Body of pancreas (tissue), 4 donors: ENCODE results near the gene ETS2. TPM values are rescaled to one million over a fixed set of nuclear protein-coding genes. Genes with fewer than 3 reads are reported as not detected.

ENCODE experiments used
- ATAC-seq: fragments of 150-250 bp; one replicate; pipeline ENCODE4 v1.9.1; 2016
- DNase-seq, 4 donors: peaks; one replicate each; pipeline ENCODE4 v3.0.0-alpha.2; 2019
- H3K27ac ChIP-seq, 4 donors: fragments of 200-600 bp; sonication (generic); 1 replicate in 3 of 4; 2 replicates in 1 of 4; pipeline versions ENCODE4 v1.5.1 to v1.6.1; 2016 to 2019; ENCODE audit warnings: mild to moderate bottlenecking in 1 of 4, mixed read lengths in 1 of 4, moderate library complexity in 1 of 4
- H3K27me3 ChIP-seq, 2 donors: fragments of 200-600 bp; sonication (generic); one replicate each; pipeline ENCODE4 v1.6.0; 2016; ENCODE audit warnings: mild to moderate bottlenecking in 1 of 2
- H3K36me3 ChIP-seq, 2 donors: fragments of 200-600 bp; sonication (generic); replicated peaks in 1 of 2; 2 replicates each; pipeline ENCODE4 v1.5.1; 2016; ENCODE audit warnings: low read depth in 2 of 2; ENCODE audit not compliant: insufficient read depth in 1 of 2
- H3K4me1 ChIP-seq: fragments of 200-600 bp; sonication (generic); one replicate; pipeline ENCODE4 v1.6.0; 2016
- H3K4me3 ChIP-seq, 2 donors: fragments of 200-600 bp; sonication (generic); 1 replicate in 1 of 2; 2 replicates in 1 of 2; pipeline ENCODE4 v1.5.1; 2016 to 2019
- H3K9me3 ChIP-seq, 3 donors: fragments of 200-600 bp; sonication (generic); 1 replicate in 2 of 3; 2 replicates in 1 of 3; pipeline ENCODE4 v1.5.1; 2016
- POLR2A ChIP-seq, 3 donors: fragments of 450-650 bp; IDR thresholded peaks; one replicate each; pipeline ENCODE4 v1.6.1; 2016; ENCODE audit warnings: antibody characterized with exemption in 3 of 3, mild to moderate bottlenecking in 2 of 3
- WGBS, 2 donors: methylation state at CpG; one replicate each; pipeline ENCODE4 v1.1.5; 2017; 5-methylcytosine and 5-hydroxymethylcytosine counted together
- intact Hi-C: fragments of 100-400 bp; cut with DNase I; formaldehyde crosslinking; loops from one replicate; pipeline ENCODE4 v1.15.1; 2023
- total RNA-seq, 2 donors: library from RNA; depleted of rRNA; stranded (reverse); fragments of >200 nt; gene quantifications; one replicate each; pipeline ENCODE4 v1.1.0, GENCODE V29; 2016
- TF ChIP-seq, protein P1 (sequence below), 7 experiments: fragments of 450-650 bp in 4 of 7; fragments of 200-600 bp in 3 of 7; sonication (generic) in 3 of 7; IDR thresholded peaks; one replicate each; pipeline ENCODE4 v1.5.1; 2016 to 2019; ENCODE audit warnings: antibody characterized with exemption in 7 of 7

ETS2 gene
- total RNA-seq, 2 donors from 2014 or later: 17.9 to 25.7 TPM

DNA sequence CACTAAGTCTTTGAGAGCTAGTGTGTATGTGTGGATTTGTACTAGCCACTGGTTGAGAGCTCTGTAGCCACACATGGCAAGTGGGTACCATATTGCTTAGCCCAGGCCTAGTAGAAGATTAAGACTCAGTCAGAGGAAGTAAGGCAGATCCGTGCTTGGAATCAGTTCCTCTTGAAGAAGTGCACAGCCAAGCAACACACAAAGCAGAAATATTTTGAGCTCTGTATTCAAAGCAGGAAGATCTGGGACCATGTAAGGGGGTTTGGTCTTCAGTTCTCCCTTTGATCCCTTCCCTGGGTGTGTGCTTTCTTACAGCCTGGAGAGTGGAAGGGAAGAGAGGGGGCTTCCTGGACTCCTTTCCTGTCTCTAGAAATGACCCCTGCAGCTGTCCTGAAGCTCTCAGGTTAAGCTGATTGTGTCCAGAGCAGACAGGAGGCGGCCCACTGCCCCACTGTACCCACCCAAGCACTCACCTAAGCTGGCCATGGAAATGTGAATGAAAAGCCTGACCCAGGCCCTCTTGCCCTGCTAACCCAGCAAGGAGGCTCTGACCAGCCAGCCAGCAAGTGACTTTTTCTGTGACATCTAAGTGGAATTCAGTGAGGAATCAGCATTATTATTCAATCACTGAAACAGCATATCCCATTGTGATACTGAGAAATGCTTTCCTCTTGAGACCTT, 3.6 kb downstream of the ETS2 start:
- 73 to 76% methylated on average over 2 of the region's 2 CpGs for WGBS, 2 donors
- ATAC-seq (no peak), DNase-seq (no peak)
- TF ChIP-seq POLR2A (IDR thresholded peaks at IDR 0.05): no peak
- TF ChIP-seq, protein P1, sequence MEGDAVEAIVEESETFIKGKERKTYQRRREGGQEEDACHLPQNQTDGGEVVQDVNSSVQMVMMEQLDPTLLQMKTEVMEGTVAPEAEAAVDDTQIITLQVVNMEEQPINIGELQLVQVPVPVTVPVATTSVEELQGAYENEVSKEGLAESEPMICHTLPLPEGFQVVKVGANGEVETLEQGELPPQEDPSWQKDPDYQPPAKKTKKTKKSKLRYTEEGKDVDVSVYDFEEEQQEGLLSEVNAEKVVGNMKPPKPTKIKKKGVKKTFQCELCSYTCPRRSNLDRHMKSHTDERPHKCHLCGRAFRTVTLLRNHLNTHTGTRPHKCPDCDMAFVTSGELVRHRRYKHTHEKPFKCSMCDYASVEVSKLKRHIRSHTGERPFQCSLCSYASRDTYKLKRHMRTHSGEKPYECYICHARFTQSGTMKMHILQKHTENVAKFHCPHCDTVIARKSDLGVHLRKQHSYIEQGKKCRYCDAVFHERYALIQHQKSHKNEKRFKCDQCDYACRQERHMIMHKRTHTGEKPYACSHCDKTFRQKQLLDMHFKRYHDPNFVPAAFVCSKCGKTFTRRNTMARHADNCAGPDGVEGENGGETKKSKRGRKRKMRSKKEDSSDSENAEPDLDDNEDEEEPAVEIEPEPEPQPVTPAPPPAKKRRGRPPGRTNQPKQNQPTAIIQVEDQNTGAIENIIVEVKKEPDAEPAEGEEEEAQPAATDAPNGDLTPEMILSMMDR (IDR thresholded peaks at IDR 0.05): no peak
- no peaks in the 10 kb centered on the region for H3K27me3 ChIP-seq
- H3K36me3 ChIP-seq: peaks cover 0 to 14% of the 10 kb centered on the region in 2 donors
- no peaks in the 10 kb centered on the region for H3K9me3 ChIP-seq
- H3K4me1 ChIP-seq: peaks cover 18% of the 10 kb centered on the region
- no peak overlapping the region for H3K4me3 ChIP-seq
- intact Hi-C loops: no loop called here
- peak overlapping the region in 1 of 4 donors; percentile 9 for H3K27ac ChIP-seq

DNA sequence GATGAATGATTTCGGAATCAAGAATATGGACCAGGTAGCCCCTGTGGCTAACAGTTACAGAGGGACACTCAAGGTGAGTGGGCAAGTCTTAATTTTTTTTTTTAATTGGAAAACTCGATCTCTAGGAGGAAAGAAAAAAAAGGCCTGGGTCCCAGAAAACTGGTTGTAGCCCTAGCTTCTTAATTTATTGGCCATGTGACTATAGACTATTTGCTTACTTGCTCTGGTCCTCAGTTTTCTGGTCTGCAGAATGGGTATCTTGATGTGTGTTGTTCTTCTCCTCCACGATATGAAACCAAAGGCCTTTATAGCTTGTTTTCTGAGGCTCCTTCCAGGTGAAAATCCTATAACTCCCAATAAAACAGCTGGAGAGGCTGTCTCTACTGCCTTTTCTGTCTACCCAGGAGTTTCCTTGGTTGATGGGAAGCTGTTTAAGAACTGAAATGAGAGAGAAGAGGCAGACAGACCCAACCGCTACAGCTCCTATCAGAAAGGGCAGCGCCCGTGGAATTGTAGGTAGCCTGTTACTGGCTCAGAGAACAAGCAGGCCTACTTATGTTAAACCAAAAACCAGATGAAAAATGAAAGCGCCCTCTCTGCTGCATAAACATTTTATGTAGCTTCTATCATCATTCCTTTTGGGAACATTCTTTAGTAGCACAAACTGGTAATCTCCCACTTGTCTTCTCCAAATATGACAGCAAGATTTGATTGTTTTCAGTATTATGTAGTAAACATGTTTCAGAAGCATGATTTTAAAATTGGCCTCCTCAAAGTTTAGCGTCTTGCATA, 4.5 kb downstream of the ETS2 start:
- intact Hi-C loops: no loop called here
- Histone ChIP-seq H3K4me1 (peaks cover 11% of the 10 kb centered on the region), H3K9me3 (no peaks in the 10 kb centered on the region), H3K27ac (no peak overlapping the region), H3K36me3 (peaks cover 0 to 22% of the 10 kb centered on the region in 2 donors), H3K27me3 (no peaks in the 10 kb centered on the region), H3K4me3 (no peak overlapping the region)
- DNase-seq (no peak), ATAC-seq (no peak)
- TF ChIP-seq, protein P1 (IDR thresholded peaks at IDR 0.05): no peak
- TF ChIP-seq POLR2A (IDR thresholded peaks at IDR 0.05): no peak
- 89 to 95% methylated on average over 8 of the region's 8 CpGs for WGBS, 2 donors

DNA sequence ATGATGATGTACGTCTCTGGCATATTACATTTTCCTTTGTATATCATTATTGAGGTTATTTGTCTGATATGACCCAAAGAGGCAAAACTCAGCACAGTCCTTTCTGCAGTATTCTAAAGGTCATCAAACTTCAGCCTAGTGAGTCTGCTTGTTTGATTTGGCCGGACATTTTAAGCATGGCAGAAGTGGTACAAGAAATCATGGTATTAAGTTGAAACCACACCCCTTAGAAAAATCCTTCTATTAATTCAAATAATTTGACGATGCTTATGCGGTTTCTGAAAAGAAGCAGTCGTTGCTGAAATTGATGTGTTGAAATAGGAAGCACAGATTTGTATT, 5.1 kb downstream of the ETS2 start:
- Histone ChIP-seq H3K36me3 (peaks cover 0 to 22% of the 10 kb centered on the region in 2 donors), H3K9me3 (no peaks in the 10 kb centered on the region), H3K4me1 (peaks cover 9% of the 10 kb centered on the region), H3K27me3 (no peaks in the 10 kb centered on the region), H3K4me3 (no peak overlapping the region), H3K27ac (no peak overlapping the region)
- intact Hi-C loops: no loop called here
- no peak for TF ChIP-seq POLR2A (IDR thresholded peaks at IDR 0.05)
- TF ChIP-seq, protein P1 (IDR thresholded peaks at IDR 0.05): no peak
- 71 to 79% methylated on average over 5 of the region's 5 CpGs for WGBS, 2 donors
- ATAC-seq: no peak
- no peak for DNase-seq

DNA sequence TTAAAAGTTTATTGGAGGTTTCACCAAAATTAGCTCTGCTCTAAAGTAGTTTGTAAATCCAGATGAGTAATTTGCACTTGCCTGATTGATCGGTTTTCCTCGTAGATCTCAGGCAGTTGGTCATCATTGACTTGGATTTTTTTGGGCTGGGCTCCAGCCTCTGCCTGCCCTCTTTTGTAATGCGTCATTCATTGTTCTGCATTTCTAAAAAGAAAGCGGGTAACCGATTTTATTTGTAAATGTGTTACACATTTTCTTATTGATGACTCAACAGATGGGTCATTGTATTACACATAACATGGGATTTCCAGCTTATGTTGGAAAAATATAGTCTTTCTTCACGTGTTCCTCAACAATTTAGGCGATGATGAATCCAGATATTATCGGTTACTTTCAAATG, 5.5 kb downstream of the ETS2 start:
- Histone ChIP-seq H3K9me3 (no peaks in the 10 kb centered on the region), H3K36me3 (peaks cover 0 to 22% of the 10 kb centered on the region in 2 donors), H3K27me3 (no peaks in the 10 kb centered on the region), H3K4me1 (peaks cover 9% of the 10 kb centered on the region), H3K27ac (no peak overlapping the region), H3K4me3 (no peak overlapping the region)
- ATAC-seq (no peak), DNase-seq (no peak)
- WGBS, 2 donors: 70% methylated on average over 8 of the region's 8 CpGs
- intact Hi-C loops: no loop called here
- no peak for TF ChIP-seq POLR2A (IDR thresholded peaks at IDR 0.05)
- TF ChIP-seq, protein P1 (IDR thresholded peaks at IDR 0.05): no peak
